Measurements from ENCODE around the gene SOX6.

DNA sequence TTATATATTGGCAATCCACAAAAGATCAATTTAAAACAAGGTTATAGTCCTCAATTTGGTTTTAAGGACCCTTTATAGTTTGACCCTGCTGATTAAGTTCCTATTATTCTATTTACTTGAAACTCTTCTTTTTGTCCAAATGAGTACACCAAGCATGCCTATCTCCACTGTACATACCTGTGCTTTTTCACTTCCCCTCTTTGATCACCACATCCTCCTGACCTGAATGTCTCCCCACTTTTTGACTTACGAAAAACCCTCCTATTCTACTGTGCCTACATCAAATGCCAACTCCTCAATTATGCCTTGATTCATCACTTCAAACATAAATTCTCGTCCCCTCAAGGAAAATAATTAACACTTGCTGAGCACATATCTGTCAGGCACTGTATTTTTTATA lies 113.5 kb downstream of the SOX6 start:
- TF ChIP-seq, protein P1, sequence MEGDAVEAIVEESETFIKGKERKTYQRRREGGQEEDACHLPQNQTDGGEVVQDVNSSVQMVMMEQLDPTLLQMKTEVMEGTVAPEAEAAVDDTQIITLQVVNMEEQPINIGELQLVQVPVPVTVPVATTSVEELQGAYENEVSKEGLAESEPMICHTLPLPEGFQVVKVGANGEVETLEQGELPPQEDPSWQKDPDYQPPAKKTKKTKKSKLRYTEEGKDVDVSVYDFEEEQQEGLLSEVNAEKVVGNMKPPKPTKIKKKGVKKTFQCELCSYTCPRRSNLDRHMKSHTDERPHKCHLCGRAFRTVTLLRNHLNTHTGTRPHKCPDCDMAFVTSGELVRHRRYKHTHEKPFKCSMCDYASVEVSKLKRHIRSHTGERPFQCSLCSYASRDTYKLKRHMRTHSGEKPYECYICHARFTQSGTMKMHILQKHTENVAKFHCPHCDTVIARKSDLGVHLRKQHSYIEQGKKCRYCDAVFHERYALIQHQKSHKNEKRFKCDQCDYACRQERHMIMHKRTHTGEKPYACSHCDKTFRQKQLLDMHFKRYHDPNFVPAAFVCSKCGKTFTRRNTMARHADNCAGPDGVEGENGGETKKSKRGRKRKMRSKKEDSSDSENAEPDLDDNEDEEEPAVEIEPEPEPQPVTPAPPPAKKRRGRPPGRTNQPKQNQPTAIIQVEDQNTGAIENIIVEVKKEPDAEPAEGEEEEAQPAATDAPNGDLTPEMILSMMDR (IDR thresholded peaks at IDR 0.05 in 4 of 5, conservative IDR thresholded peaks at IDR 0.05 in 1 of 5): no peak
- no peak for TF ChIP-seq POLR2A (IDR thresholded peaks at IDR 0.05)
